ENCODE measurements around the gene MEF2C. TPM values are rescaled to one million over a fixed set of nuclear protein-coding genes. Genes with fewer than 3 reads are reported as not detected.
"Not testable (repeated sequence)": the region's sequence is repeated elsewhere in the genome, so short reads cannot be mapped to it uniquely, and the experiment has no call there.

MEF2C gene
- total and polyA plus RNA-seq, 11 donors: 15.5 to 98.5 (median 56.2) TPM

GRCh38 chr5:88904478-88904877 lies 21.5 kb upstream of the MEF2C start:
- H3K27me3 ChIP-seq; H3K9me3 ChIP-seq; intact Hi-C loops (cut with DNase I); H3K4me3 ChIP-seq; ATAC-seq; H3K4me1 ChIP-seq; H3K36me3 ChIP-seq; DNase-seq; H3K27ac ChIP-seq: not testable (repeated sequence)
- WGBS, 4 donors: 85 to 90% (median 87%) methylated on average over 2 of the region's 2 CpGs

DNA sequence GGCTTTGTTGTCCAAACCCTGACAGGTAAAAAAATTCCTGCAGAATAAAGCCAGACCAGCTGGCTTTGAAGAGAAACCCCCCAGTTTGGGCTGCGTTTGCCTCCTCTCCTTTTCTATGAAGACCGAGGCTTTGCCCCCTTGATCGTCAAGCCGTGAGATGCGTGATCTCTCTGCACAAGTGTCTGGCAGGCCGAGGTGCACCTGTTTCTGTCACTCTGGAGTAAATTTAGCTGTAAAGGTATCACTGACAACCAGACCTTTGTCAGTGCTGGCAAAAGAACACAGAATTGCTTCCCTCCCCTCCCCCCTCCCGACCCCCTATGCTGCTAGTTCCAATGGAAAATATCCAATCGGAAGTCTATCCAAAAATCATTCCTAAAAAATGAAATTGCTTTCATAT lies 21.0 kb upstream of the MEF2C start:
- intact Hi-C loops (cut with DNase I); ATAC-seq: not testable (repeated sequence)

DNA sequence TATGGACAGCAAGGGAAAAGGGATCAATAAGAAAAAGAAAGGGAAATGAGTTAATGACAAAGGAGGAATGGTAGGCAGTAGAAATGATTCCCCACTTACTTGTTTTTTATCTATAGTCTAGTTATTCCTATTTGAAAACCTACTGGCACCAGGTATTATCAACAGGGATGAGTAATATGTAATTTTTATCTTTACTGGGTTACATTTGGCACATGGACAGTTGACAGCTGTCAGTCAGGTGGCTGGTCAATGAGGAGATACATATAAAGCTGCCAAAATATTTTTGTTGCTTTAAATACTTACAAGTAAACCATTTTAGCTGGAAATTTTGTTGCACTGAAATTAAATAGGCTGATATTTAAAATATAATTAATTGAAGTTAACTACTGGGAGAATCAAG lies 18.1 kb upstream of the MEF2C start:
- H3K27ac ChIP-seq; H3K36me3 ChIP-seq; H3K9me3 ChIP-seq; H3K27me3 ChIP-seq; ATAC-seq; DNase-seq; intact Hi-C loops (cut with DNase I); H3K4me3 ChIP-seq; H3K4me1 ChIP-seq: not testable (repeated sequence)

More for the DNA sequence above, 21.0 kb upstream of the MEF2C start:
- not testable (repeated sequence) for H3K27ac ChIP-seq, DNase-seq, H3K9me3 ChIP-seq, H3K4me3 ChIP-seq, H3K27me3 ChIP-seq, H3K36me3 ChIP-seq, H3K4me1 ChIP-seq
- 57 to 77% (median 67%) methylated on average over 1 to 2 of the region's 8 CpGs for WGBS, 4 donors

GRCh38 chr5:88899096-88899737 lies 16.2 kb upstream of the MEF2C start:
- ATAC-seq (no peak), DNase-seq (no peak)
- Histone ChIP-seq H3K4me1 (peaks cover 0 to 7% (median 0%) of the 10 kb centered on the region in 12 donors), H3K27me3 (no peaks in the 10 kb centered on the region), H3K4me3 (no peak overlapping the region), H3K36me3 (no peaks in the 10 kb centered on the region), H3K27ac (no peak overlapping the region), H3K9me3 (no peaks in the 10 kb centered on the region)
- 88 to 97% (median 95%) methylated on average over 2 of the region's 2 CpGs for WGBS, 4 donors
- intact Hi-C loops (cut with DNase I): loop anchor here in 1 of 10 donors (2.0 kb wide), 1 partner anchor 28 kb away; no protein-coding TSS in a partner anchor
- no peak for TF ChIP-seq POLR2A (IDR thresholded peaks at IDR 0.05)
- TF ChIP-seq, protein P1, sequence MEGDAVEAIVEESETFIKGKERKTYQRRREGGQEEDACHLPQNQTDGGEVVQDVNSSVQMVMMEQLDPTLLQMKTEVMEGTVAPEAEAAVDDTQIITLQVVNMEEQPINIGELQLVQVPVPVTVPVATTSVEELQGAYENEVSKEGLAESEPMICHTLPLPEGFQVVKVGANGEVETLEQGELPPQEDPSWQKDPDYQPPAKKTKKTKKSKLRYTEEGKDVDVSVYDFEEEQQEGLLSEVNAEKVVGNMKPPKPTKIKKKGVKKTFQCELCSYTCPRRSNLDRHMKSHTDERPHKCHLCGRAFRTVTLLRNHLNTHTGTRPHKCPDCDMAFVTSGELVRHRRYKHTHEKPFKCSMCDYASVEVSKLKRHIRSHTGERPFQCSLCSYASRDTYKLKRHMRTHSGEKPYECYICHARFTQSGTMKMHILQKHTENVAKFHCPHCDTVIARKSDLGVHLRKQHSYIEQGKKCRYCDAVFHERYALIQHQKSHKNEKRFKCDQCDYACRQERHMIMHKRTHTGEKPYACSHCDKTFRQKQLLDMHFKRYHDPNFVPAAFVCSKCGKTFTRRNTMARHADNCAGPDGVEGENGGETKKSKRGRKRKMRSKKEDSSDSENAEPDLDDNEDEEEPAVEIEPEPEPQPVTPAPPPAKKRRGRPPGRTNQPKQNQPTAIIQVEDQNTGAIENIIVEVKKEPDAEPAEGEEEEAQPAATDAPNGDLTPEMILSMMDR (IDR thresholded peaks at IDR 0.05): no peak

GRCh38 chr5:88897748-88898147 lies 14.8 kb upstream of the MEF2C start:
- Histone ChIP-seq H3K4me3 (no peak overlapping the region), H3K9me3 (no peaks in the 10 kb centered on the region), H3K27me3 (no peaks in the 10 kb centered on the region), H3K36me3 (no peaks in the 10 kb centered on the region), H3K27ac (no peak overlapping the region), H3K4me1 (peaks cover 0 to 16% (median 0%) of the 10 kb centered on the region in 12 donors)
- WGBS, 4 donors: 95 to 100% (median 98%) methylated on average over 1 of the region's 1 CpG
- TF ChIP-seq, protein P1 (IDR thresholded peaks at IDR 0.05): no peak
- no peak for TF ChIP-seq POLR2A (IDR thresholded peaks at IDR 0.05)
- ATAC-seq (no peak), DNase-seq (no peak)
- intact Hi-C loops (cut with DNase I): loop anchor here in 1 of 10 donors (2.0 kb wide), 1 partner anchor 29 kb away; no protein-coding TSS in a partner anchor
